ENCODE data around the gene HSD17B1. TPM values are rescaled to one million over a fixed set of nuclear protein-coding genes. Genes with fewer than 3 reads are reported as not detected.

Gene HSD17B1
- polyA plus RNA-seq, 3 donors, result 0.19 to 0.72 (median 0.27) TPM

GRCh38 chr17:42522263-42522790 lies 30.4 kb upstream of the HSD17B1 start:
- Histone ChIP-seq H3K27ac (ENCODE audit: low read depth in 1 of 2, low read length in 2 of 2) (no peak overlapping the region), H3K4me3 (replicated peaks in 1 of 3; ENCODE audit: low read depth in 2 of 3, low read length in 3 of 3) (no peak overlapping the region), H4K20me1 (ENCODE audit: insufficient read depth, low read length) (peaks cover 50% of the 10 kb centered on the region), H2AFZ (ENCODE audit: insufficient read depth, low read depth, low read length, poor library complexity, severe bottlenecking) (no peak overlapping the region), H3K27me3 (ENCODE audit: control insufficient read depth in 2 of 2, insufficient read depth in 2 of 2, low read length in 2 of 2) (no peaks in the 10 kb centered on the region), H3K79me2 (ENCODE audit: insufficient read depth, low read length) (no peaks in the 10 kb centered on the region), H3K9me3 (replicated peaks in 1 of 2; ENCODE audit: control insufficient read depth in 1 of 2, insufficient read depth in 1 of 2, low read length in 2 of 2) (no peaks in the 10 kb centered on the region), H3K36me3 (replicated peaks in 1 of 2; ENCODE audit: control insufficient read depth in 1 of 2, insufficient read depth in 2 of 2, low read length in 2 of 2) (peaks cover 24 to 31% of the 10 kb centered on the region in 2 donors), H3K4me2 (replicated peaks; ENCODE audit: extremely low read depth, low read length, poor library complexity, severe bottlenecking) (no peak overlapping the region), H3K4me1 (ENCODE audit: control insufficient read depth in 1 of 2, insufficient read depth in 2 of 2, low read length in 2 of 2) (peaks cover 31 to 32% of the 10 kb centered on the region in 2 donors), H3K9ac (ENCODE audit: insufficient read depth, low read length, poor library complexity, severe bottlenecking) (no peak overlapping the region)
- H3K27ac Mint-ChIP-seq, result no peak overlapping the region
- H3K27me3 Mint-ChIP-seq (ENCODE audit: low read depth in 3 of 3), result peaks cover 1 to 7% (median 3%) of the 10 kb centered on the region in 3 donors
- 100% methylated on average over 4 of the region's 9 CpGs for WGBS (ENCODE audit: insufficient coverage)
- peaks cover 34 to 55% of the 10 kb centered on the region in 2 donors for H3K36me3 Mint-ChIP-seq
- no peak for DNase-seq
- H3K9me3 Mint-ChIP-seq, result peaks cover 0 to 2% (median 0%) of the 10 kb centered on the region in 7 donors
- H3K4me1 Mint-ChIP-seq, result peaks cover 37% of the 10 kb centered on the region
- no peak overlapping the region for H3K4me3 Mint-ChIP-seq
- intact Hi-C loops (cut with micrococcal nuclease), result no loop called here
- TF ChIP-seq CTCF (IDR thresholded peaks at IDR 0.05), result no peak

- Histone ChIP-seq H3K4me2 (replicated peaks; ENCODE audit: extremely low read depth, low read length, poor library complexity, severe bottlenecking) (no peak overlapping the region), H3K4me1 (ENCODE audit: control insufficient read depth in 1 of 2, insufficient read depth in 2 of 2, low read length in 2 of 2) (peaks cover 26 to 27% of the 10 kb centered on the region in 2 donors), H3K79me2 (ENCODE audit: insufficient read depth, low read length) (no peaks in the 10 kb centered on the region), H2AFZ (ENCODE audit: insufficient read depth, low read depth, low read length, poor library complexity, severe bottlenecking) (no peak overlapping the region), H3K27me3 (ENCODE audit: control insufficient read depth in 2 of 2, insufficient read depth in 2 of 2, low read length in 2 of 2) (no peaks in the 10 kb centered on the region), H4K20me1 (ENCODE audit: insufficient read depth, low read length) (peaks cover 46% of the 10 kb centered on the region), H3K9me3 (replicated peaks in 1 of 2; ENCODE audit: control insufficient read depth in 1 of 2, insufficient read depth in 1 of 2, low read length in 2 of 2) (no peaks in the 10 kb centered on the region), H3K36me3 (replicated peaks in 1 of 2; ENCODE audit: control insufficient read depth in 1 of 2, insufficient read depth in 2 of 2, low read length in 2 of 2) (peaks cover 24 to 31% of the 10 kb centered on the region in 2 donors), H3K27ac (ENCODE audit: low read depth in 1 of 2, low read length in 2 of 2) (no peak overlapping the region), H3K4me3 (replicated peaks in 1 of 3; ENCODE audit: low read depth in 2 of 3, low read length in 3 of 3) (no peak overlapping the region), H3K9ac (ENCODE audit: insufficient read depth, low read length, poor library complexity, severe bottlenecking) (no peak overlapping the region)
- intact Hi-C loops (cut with micrococcal nuclease), result no loop called here
- peaks cover 0 to 2% (median 0%) of the 10 kb centered on the region in 7 donors for H3K9me3 Mint-ChIP-seq
- H3K27me3 Mint-ChIP-seq (ENCODE audit: low read depth in 3 of 3), result peaks cover 1 to 7% (median 3%) of the 10 kb centered on the region in 3 donors
- H3K4me1 Mint-ChIP-seq, result peaks cover 33% of the 10 kb centered on the region
- no peak overlapping the region for H3K4me3 Mint-ChIP-seq
- 100% methylated on average over 3 of the region's 8 CpGs for WGBS (ENCODE audit: insufficient coverage)
- H3K36me3 Mint-ChIP-seq, result peaks cover 34 to 51% of the 10 kb centered on the region in 2 donors
- no peak for DNase-seq
- H3K27ac Mint-ChIP-seq, result no peak overlapping the region
- no peak for TF ChIP-seq CTCF (IDR thresholded peaks at IDR 0.05)
These were observed 29.9 kb upstream of the HSD17B1 start for GRCh38 chr17:42522798-42523278.

Measured in CD14-positive monocyte (primary cell).